ENCODE measurements around the gene MDFIC.

MDFIC gene

GRCh38 chr7:114931656-114932011 lies 9.7 kb downstream of the MDFIC start:
- Histone ChIP-seq H4K20me1 (no peaks in the 10 kb centered on the region), H3K4me2 (peak overlapping the region in 9 of 11 experiments; percentile 2 to 86 (median 52); a peak in 16 of 22 replicates), H3K36me3 (no peaks in the 10 kb centered on the region), H3K27me3 (no peaks in the 10 kb centered on the region), H3K9ac (peak overlapping the region in 3 of 11 experiments; percentile 2 to 52 (median 41); a peak in 2 of 22 replicates), H3K4me3 (0 out of 20 replicates have a peak overlapping the region, but pooled peaks of 1 of the 10 experiments have one; percentile 6), H3K4me1 (peaks cover 9 to 90% (median 27%) of the 10 kb centered on the region in 10 experiments; a peak in 18 of 20 replicates), H3K27ac (peak overlapping the region in 7 of 11 experiments; percentile 12 to 80 (median 53); a peak in 11 of 22 replicates), H3K9me3 (replicated peaks in 1 of 11) (no peaks in the 10 kb centered on the region)
- no peak for TF ChIP-seq Cebpa-rat (IDR thresholded peaks at IDR 0.05)

- no peak for TF ChIP-seq Cebpa-rat (IDR thresholded peaks at IDR 0.05)
- H4K20me1 ChIP-seq = no peaks in the 10 kb centered on the region
- no peaks in the 10 kb centered on the region for H3K9me3 ChIP-seq (replicated peaks in 1 of 11)
- no peaks in the 10 kb centered on the region for H3K27me3 ChIP-seq
- H3K9ac ChIP-seq = no peak overlapping the region
- H3K4me3 ChIP-seq = no peak overlapping the region
- H3K4me1 ChIP-seq = peaks cover 8 to 95% (median 26%) of the 10 kb centered on the region in 10 experiments; a peak in 18 of 20 replicates
- no peaks in the 10 kb centered on the region for H3K36me3 ChIP-seq
- peak overlapping the region in 4 of 11 experiments; percentile 35 to 86 (median 76); a peak in 8 of 22 replicates for H3K4me2 ChIP-seq
- peak overlapping the region in 1 of 11 experiments; percentile 80; a peak in 3 of 22 replicates for H3K27ac ChIP-seq
Observed at GRCh38 chr7:114932991-114933390, 11.1 kb downstream of the MDFIC start.

GRCh38 chr7:114933658-114934057 lies 11.8 kb downstream of the MDFIC start:
- Histone ChIP-seq H3K9ac (no peak overlapping the region), H3K27ac (peak overlapping the region in 2 of 11 experiments; percentile 35 to 80; a peak in 3 of 22 replicates), H3K4me1 (peaks cover 1 to 88% (median 20%) of the 10 kb centered on the region in 10 experiments; a peak in 16 of 20 replicates), H3K36me3 (no peaks in the 10 kb centered on the region), H3K27me3 (no peaks in the 10 kb centered on the region), H3K4me2 (peak overlapping the region in 3 of 11 experiments; percentile 67 to 86 (median 86); a peak in 6 of 22 replicates), H3K4me3 (no peak overlapping the region), H3K9me3 (replicated peaks in 1 of 11) (no peaks in the 10 kb centered on the region), H4K20me1 (no peaks in the 10 kb centered on the region)
- TF ChIP-seq Cebpa-rat (IDR thresholded peaks at IDR 0.05) = no peak

- no peak overlapping the region for H3K4me3 ChIP-seq
- peak overlapping the region in 2 of 11 experiments; percentile 35 to 80; a peak in 2 of 22 replicates for H3K27ac ChIP-seq
- peaks cover 0 to 84% (median 17%) of the 10 kb centered on the region in 10 experiments; a peak in 15 of 20 replicates for H3K4me1 ChIP-seq
- H3K36me3 ChIP-seq = no peaks in the 10 kb centered on the region
- no peak for TF ChIP-seq Cebpa-rat (IDR thresholded peaks at IDR 0.05)
- H3K4me2 ChIP-seq = peak overlapping the region in 3 of 11 experiments; percentile 67 to 86 (median 86); a peak in 6 of 22 replicates
- H3K9me3 ChIP-seq (replicated peaks in 1 of 11) = no peaks in the 10 kb centered on the region
- no peaks in the 10 kb centered on the region for H3K27me3 ChIP-seq
- no peaks in the 10 kb centered on the region for H4K20me1 ChIP-seq
- H3K9ac ChIP-seq = no peak overlapping the region
Observed at GRCh38 chr7:114934086-114934485, 12.2 kb downstream of the MDFIC start.

- Histone ChIP-seq H3K9ac (no peak overlapping the region), H3K27me3 (no peaks in the 10 kb centered on the region), H3K4me3 (no peak overlapping the region), H3K27ac (no peak overlapping the region), H3K4me2 (peak overlapping the region in 3 of 11 experiments; percentile 11 to 86 (median 67); a peak in 4 of 22 replicates), H4K20me1 (no peaks in the 10 kb centered on the region), H3K36me3 (no peaks in the 10 kb centered on the region), H3K9me3 (replicated peaks in 1 of 11) (no peaks in the 10 kb centered on the region), H3K4me1 (peaks cover 0 to 80% (median 17%) of the 10 kb centered on the region in 10 experiments; a peak in 15 of 20 replicates)
- TF ChIP-seq Cebpa-rat (IDR thresholded peaks at IDR 0.05) = no peak
Observed at GRCh38 chr7:114934713-114935112, 12.8 kb downstream of the MDFIC start.

- no peaks in the 10 kb centered on the region for H3K9me3 ChIP-seq (replicated peaks in 1 of 11)
- no peak for TF ChIP-seq Cebpa-rat (IDR thresholded peaks at IDR 0.05)
- no peaks in the 10 kb centered on the region for H4K20me1 ChIP-seq
- H3K4me3 ChIP-seq = no peak overlapping the region
- H3K27me3 ChIP-seq = no peaks in the 10 kb centered on the region
- no peak overlapping the region for H3K9ac ChIP-seq
- peaks cover 0 to 73% (median 4%) of the 10 kb centered on the region in 10 experiments; a peak in 12 of 20 replicates for H3K4me1 ChIP-seq
- H3K27ac ChIP-seq = peak overlapping the region in 1 of 11 experiments; percentile 18; a peak in 1 of 22 replicates
- H3K36me3 ChIP-seq = no peaks in the 10 kb centered on the region
- H3K4me2 ChIP-seq = peak overlapping the region in 3 of 11 experiments; percentile 45 to 66 (median 59); a peak in 4 of 22 replicates
Observed at GRCh38 chr7:114936471-114936870, 14.6 kb downstream of the MDFIC start.

GRCh38 chr7:114937446-114937845 lies 15.6 kb downstream of the MDFIC start:
- no peak for TF ChIP-seq Cebpa-rat (IDR thresholded peaks at IDR 0.05)
- Histone ChIP-seq H4K20me1 (no peaks in the 10 kb centered on the region), H3K9ac (no peak overlapping the region), H3K4me3 (no peak overlapping the region), H3K27ac (no peak overlapping the region), H3K27me3 (no peaks in the 10 kb centered on the region), H3K4me2 (peak overlapping the region in 3 of 11 experiments; percentile 43 to 61 (median 45); a peak in 5 of 22 replicates), H3K4me1 (peaks cover 0 to 73% (median 0%) of the 10 kb centered on the region in 10 experiments; a peak in 7 of 20 replicates), H3K36me3 (no peaks in the 10 kb centered on the region), H3K9me3 (replicated peaks in 1 of 11) (no peaks in the 10 kb centered on the region)

- Histone ChIP-seq H3K27me3 (no peaks in the 10 kb centered on the region), H3K27ac (no peak overlapping the region), H3K4me2 (no peak overlapping the region)
Observed at GRCh38 chr7:114938785-114939184, 16.9 kb downstream of the MDFIC start.

GRCh38 chr7:114939484-114940097 lies 17.7 kb downstream of the MDFIC start:
- H3K4me2 ChIP-seq = no peak overlapping the region; a peak in 1 of 22 replicates
- no peaks in the 10 kb centered on the region for H3K36me3 ChIP-seq
- H3K27me3 ChIP-seq = 0 out of 22 replicates have a peak, but pooled peaks cover 0 to 1% (median 0%) of the 10 kb centered on the region in 11 experiments
- no peak for TF ChIP-seq Cebpa-rat (IDR thresholded peaks at IDR 0.05)
- H3K9me3 ChIP-seq (replicated peaks in 1 of 11) = no peaks in the 10 kb centered on the region
- H3K4me3 ChIP-seq = no peak overlapping the region
- peaks cover 0 to 62% (median 0%) of the 10 kb centered on the region in 10 experiments; a peak in 6 of 20 replicates for H3K4me1 ChIP-seq
- H3K9ac ChIP-seq = no peak overlapping the region
- no peaks in the 10 kb centered on the region for H4K20me1 ChIP-seq
- H3K27ac ChIP-seq = no peak overlapping the region

More at GRCh38 chr7:114938785-114939184, 16.9 kb downstream of the MDFIC start:
- TF ChIP-seq Cebpa-rat (IDR thresholded peaks at IDR 0.05) = no peak
- Histone ChIP-seq H3K4me1 (peaks cover 0 to 70% (median 0%) of the 10 kb centered on the region in 10 experiments; a peak in 6 of 20 replicates), H3K36me3 (no peaks in the 10 kb centered on the region), H3K4me3 (no peak overlapping the region), H3K9me3 (replicated peaks in 1 of 11) (no peaks in the 10 kb centered on the region), H4K20me1 (no peaks in the 10 kb centered on the region), H3K9ac (no peak overlapping the region)
